GM23248 (cell line): ENCODE measurements around the gene GRB10. TPM values are rescaled to one million over a fixed set of nuclear protein-coding genes. Genes with fewer than 3 reads are reported as not detected.

Source experiments
- DNase-seq: peaks from one replicate; pipeline ENCODE4 v3.0.0-alpha.2; 2015
- H2AFZ ChIP-seq: fragments of 200-600 bp; sonication (generic); 2 replicates; pipeline ENCODE4 v1.6.1; 2016; ENCODE audit warnings: antibody characterized with exemption
- H3F3A ChIP-seq: fragments of 200-600 bp; sonication (generic); 2 replicates; pipeline ENCODE4 v1.6.1; 2016; ENCODE audit warnings: mild to moderate bottlenecking, antibody characterized with exemption, mixed run types; ENCODE audit not compliant: insufficient read depth
- H3K27ac ChIP-seq: fragments of 200-600 bp; sonication (generic); 2 replicates; pipeline ENCODE4 v1.5.1; 2016; ENCODE audit warnings: mild to moderate bottlenecking
- H3K27me3 ChIP-seq: fragments of 200-600 bp; sonication (generic); replicated peaks from 2 replicates; pipeline ENCODE4 v1.6.1; 2016; ENCODE audit warnings: mild to moderate bottlenecking; ENCODE audit not compliant: insufficient read depth
- H3K36me3 ChIP-seq: fragments of 200-600 bp; sonication (generic); 2 replicates; pipeline ENCODE4 v1.6.1; 2016; ENCODE audit warnings: low read depth, mild to moderate bottlenecking
- H3K4me1 ChIP-seq: fragments of 200-600 bp; sonication (generic); 2 replicates; pipeline ENCODE4 v1.6.1; 2016; ENCODE audit warnings: mild to moderate bottlenecking; ENCODE audit not compliant: insufficient read depth
- H3K4me2 ChIP-seq: fragments of 200-600 bp; sonication (generic); one replicate; pipeline ENCODE4 v1.6.1; 2016; ENCODE audit warnings: mild to moderate bottlenecking; ENCODE audit not compliant: unreplicated experiment
- H3K4me3 ChIP-seq: fragments of 200-600 bp; sonication (generic); 2 replicates; pipeline ENCODE4 v1.5.1; 2016; ENCODE audit warnings: mild to moderate bottlenecking
- H3K79me2 ChIP-seq: fragments of 200-600 bp; sonication (generic); 2 replicates; pipeline ENCODE4 v1.6.1; 2016; ENCODE audit warnings: mild to moderate bottlenecking; ENCODE audit not compliant: insufficient read depth
- H3K9ac ChIP-seq: fragments of 200-600 bp; sonication (generic); 2 replicates; pipeline ENCODE4 v1.6.1; 2016; ENCODE audit warnings: mild to moderate bottlenecking
- H3K9me2 ChIP-seq: fragments of 200-600 bp; sonication (generic); 2 replicates; pipeline ENCODE4 v1.6.1; 2016; ENCODE audit warnings: mixed run types, mild to moderate bottlenecking, moderate library complexity; ENCODE audit not compliant: insufficient read depth
- H3K9me3 ChIP-seq: fragments of 200-600 bp; sonication (generic); one replicate; pipeline ENCODE4 v1.6.1; 2017; ENCODE audit warnings: low read depth
- H4K20me1 ChIP-seq: fragments of 200-600 bp; sonication (generic); 2 replicates; pipeline ENCODE4 v1.6.0; 2016; ENCODE audit not compliant: insufficient read depth
- EZH2 ChIP-seq: fragments of 200-600 bp; sonication (generic); IDR thresholded peaks from 2 replicates; pipeline ENCODE4 v1.6.1; 2018; ENCODE audit warnings: antibody characterized with exemption, mild to moderate bottlenecking; ENCODE audit not compliant: insufficient read depth, poor library complexity, severe bottlenecking
- EZH2phosphoT487 ChIP-seq: fragments of 200-600 bp; sonication (generic); IDR thresholded peaks from 2 replicates; pipeline ENCODE4 v1.6.1; 2018; ENCODE audit warnings: antibody characterized with exemption, moderate library complexity, mild to moderate bottlenecking, low read depth; ENCODE audit not compliant: insufficient read depth
- WGBS, 2 experiments: methylation state at CpG; one replicate each; pipeline ENCODE4 v1.1.6; 2015 to 2017; ENCODE audit warnings: low lambda C conversion rate in 2 of 2, low coverage in 1 of 2; ENCODE audit errors: missing lambda C conversion rate in 2 of 2; 5-methylcytosine and 5-hydroxymethylcytosine counted together
- in situ Hi-C: fragments of 300-500 bp; cut with MboI; formaldehyde crosslinking; loops from 2 replicates; pipeline ENCODE4 v1.15.0; 2020
- polyA plus RNA-seq: library from polyadenylated mRNA; unstranded; fragments of >200 nt; fragmentation: Nextera tagmentation; extraction: Ambion mirVana; gene quantifications from 2 replicates; pipeline ENCODE4 v1.2.1, GENCODE V29; 2016
- total RNA-seq: library from RNA; depleted of rRNA; stranded (reverse); fragments of >200 nt; shearing (Covaris generic); gene quantifications from 2 replicates; pipeline ENCODE4 v1.2.3, GENCODE V29; 2014

The GRB10 gene
- total and polyA plus RNA-seq, 2 experiments from 2014 or later: 12.9 to 25.9 TPM

DNA sequence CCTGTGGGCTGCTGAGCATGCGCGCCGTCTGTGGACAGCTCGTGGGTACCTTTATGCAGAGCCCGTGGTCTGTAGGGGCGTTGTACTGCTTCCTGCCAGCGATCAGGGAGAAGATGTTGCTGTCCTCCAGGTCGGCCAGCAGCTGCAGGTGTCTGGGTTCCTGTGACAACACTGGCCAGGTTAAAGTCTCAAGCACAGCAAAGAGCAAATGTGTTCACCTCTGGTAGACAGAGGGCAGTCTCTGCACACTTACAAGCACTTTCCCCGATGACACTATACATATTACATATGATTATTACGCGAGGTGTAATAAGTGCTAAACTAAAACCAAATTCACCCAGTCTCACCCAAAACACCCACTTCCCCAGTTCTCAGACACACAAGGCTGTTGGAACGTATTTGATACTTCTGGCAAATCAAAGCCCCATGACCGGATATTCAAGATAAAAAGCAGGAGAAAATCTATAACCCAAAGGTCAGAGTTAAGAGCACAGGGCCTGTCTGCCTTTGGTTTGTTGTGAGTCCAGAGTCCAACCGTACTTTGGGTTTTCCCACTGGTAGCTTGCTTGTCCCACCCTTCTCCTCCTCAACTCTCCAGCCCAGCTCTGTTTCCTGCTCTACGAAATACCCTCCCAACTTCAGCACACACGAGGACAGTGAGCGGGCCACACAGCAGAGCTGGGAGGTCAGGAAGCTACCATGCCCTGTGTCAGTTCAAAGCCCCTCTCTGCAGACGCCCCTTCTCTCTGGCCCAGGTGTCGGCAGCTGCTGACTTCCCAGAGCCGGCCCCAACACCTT is 167.8 kb downstream of the GRB10 start:
- Histone ChIP-seq H3K27ac (no peak overlapping the region), H3F3A (peaks cover 15% of the 10 kb centered on the region; the same call in 1 of the 2 replicates), H3K9me3 (no peaks in the 10 kb centered on the region), H3K4me3 (no peak overlapping the region), H3K36me3 (peaks cover 21% of the 10 kb centered on the region; the same call in 1 of the 2 replicates), H3K9me2 (no peaks in the 10 kb centered on the region), H3K27me3 (no peaks in the 10 kb centered on the region), H4K20me1 (no peaks in the 10 kb centered on the region; the same call in 1 of the 2 replicates), H3K9ac (no peak overlapping the region), H2AFZ (no peak overlapping the region), H3K79me2 (no peaks in the 10 kb centered on the region), H3K4me2 (no peak overlapping the region), H3K4me1 (peaks cover 6% of the 10 kb centered on the region)
- 90 to 91% methylated on average over 20 of the region's 20 CpGs for whole genome bisulfite sequencing, 2 experiments
- DNase-seq: no peak
- TF ChIP-seq EZH2phosphoT487 (no peak), EZH2 (no peak)
- in situ Hi-C loops: no loop called here

DNA sequence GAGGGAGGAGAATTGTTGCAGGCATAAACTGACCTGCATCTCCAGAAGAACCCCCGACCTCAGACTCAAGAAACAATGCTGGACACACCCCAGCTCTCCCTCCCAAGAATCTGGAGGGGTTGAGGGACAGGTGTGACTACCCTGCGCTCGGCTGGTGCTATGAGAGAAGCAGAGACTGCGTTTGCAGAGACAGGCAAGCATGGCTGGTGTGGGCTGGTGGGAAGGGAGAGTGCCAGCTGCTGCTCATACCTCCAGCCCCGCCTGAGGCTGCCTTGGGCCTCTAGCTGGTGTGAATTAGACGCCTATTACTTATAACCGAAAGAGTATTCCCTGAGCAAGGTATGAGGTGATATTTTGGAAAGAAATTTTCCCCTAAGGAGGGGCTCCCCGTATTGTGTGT is 169.2 kb downstream of the GRB10 start:
- in situ Hi-C loops: no loop called here
- WGBS, 2 experiments: 89 to 90% methylated on average over 8 of the region's 8 CpGs

DNA sequence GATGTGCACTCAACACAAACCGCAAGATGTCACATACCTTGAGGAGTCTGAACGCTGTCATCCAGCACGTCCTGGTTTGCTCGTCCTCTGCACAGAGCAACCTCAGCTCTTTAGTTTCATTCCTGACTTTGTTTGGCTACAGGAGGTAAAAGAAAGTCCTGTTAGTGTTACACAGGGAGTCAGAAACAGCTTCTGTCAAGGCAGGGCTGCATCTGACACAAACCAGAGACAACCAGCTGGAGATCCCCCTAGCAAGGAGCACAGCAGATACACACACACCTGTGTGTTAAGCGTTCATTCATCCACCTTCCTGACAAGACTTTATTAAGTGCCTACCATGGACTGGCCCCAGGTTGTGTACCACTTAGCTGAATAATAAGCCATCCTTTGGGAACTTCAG is 170.0 kb downstream of the GRB10 start:
- WGBS, 2 experiments: 93 to 94% methylated on average over 5 of the region's 5 CpGs
- Histone ChIP-seq H3K27me3 (no peaks in the 10 kb centered on the region), H3K9me3 (no peaks in the 10 kb centered on the region), H3K9ac (no peak overlapping the region), H3K4me2 (no peak overlapping the region), H2AFZ (no peak overlapping the region), H3K4me1 (peaks cover 6% of the 10 kb centered on the region), H3F3A (peaks cover 15% of the 10 kb centered on the region; the same call in 1 of the 2 replicates), H3K27ac (no peak overlapping the region), H3K79me2 (no peaks in the 10 kb centered on the region), H3K4me3 (no peak overlapping the region), H3K36me3 (peaks cover 29% of the 10 kb centered on the region; the same call in 1 of the 2 replicates), H4K20me1 (no peaks in the 10 kb centered on the region; the same call in 1 of the 2 replicates), H3K9me2 (no peaks in the 10 kb centered on the region)
- in situ Hi-C loops: no loop called here
- TF ChIP-seq EZH2phosphoT487 (no peak), EZH2 (no peak)
- DNase-seq: no peak

More for the DNA sequence above, 169.2 kb downstream of the GRB10 start:
- no peak for DNase-seq
- Histone ChIP-seq H3K36me3 (peaks cover 32% of the 10 kb centered on the region; the same call in 1 of the 2 replicates), H3F3A (peaks cover 15% of the 10 kb centered on the region; the same call in 1 of the 2 replicates), H3K27me3 (no peaks in the 10 kb centered on the region), H3K79me2 (no peaks in the 10 kb centered on the region), H3K27ac (no peak overlapping the region), H3K4me2 (no peak overlapping the region), H3K9me2 (no peaks in the 10 kb centered on the region), H3K4me3 (no peak overlapping the region), H2AFZ (no peak overlapping the region), H4K20me1 (no peaks in the 10 kb centered on the region; the same call in 1 of the 2 replicates), H3K9me3 (no peaks in the 10 kb centered on the region), H3K9ac (no peak overlapping the region), H3K4me1 (peaks cover 6% of the 10 kb centered on the region)
- TF ChIP-seq EZH2 (no peak), EZH2phosphoT487 (no peak)

DNA sequence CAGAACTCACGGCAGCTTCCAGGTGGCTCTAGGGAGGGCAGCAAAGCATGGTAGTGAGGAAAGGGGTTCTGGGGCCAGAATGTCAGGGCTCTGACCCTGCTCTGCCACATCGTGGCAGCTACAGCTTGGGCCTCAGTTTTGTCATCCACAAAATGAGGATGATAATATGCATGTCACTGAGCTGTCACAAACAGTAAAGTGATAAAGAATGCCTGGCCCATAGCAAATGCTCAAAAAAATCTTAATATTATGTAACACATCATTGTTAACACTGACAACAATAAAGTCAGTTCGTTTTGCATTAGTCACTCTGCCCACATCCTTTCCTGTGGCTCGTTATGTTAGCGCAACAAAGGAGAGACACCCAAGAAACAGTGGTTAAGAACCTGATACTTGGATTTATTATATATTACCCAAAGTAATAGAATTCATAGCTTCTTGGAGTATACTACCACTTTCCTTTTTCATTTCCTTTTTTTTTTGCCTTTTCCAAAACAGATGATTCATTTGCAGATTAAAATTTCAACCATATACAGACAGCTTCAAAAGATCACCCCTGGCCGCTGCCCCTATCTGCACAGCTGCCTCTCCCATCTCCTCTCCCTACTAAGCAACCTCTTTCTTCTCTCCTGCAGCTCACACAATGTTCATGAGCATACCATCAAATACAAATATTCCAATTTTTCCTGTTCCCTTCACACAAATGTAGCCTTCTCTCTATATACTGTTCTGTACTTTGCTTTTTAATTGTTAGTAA is 172.0 kb downstream of the GRB10 start:
- Histone ChIP-seq H3K27me3 (no peaks in the 10 kb centered on the region), H3K79me2 (no peaks in the 10 kb centered on the region), H3K9ac (no peak overlapping the region), H3K4me2 (peak overlapping the region; percentile 27), H3K27ac (no peak overlapping the region), H3K9me3 (no peaks in the 10 kb centered on the region), H3K9me2 (no peaks in the 10 kb centered on the region), H3F3A (peaks cover 15% of the 10 kb centered on the region; the same call in 1 of the 2 replicates), H3K4me1 (peaks cover 8% of the 10 kb centered on the region), H4K20me1 (no peaks in the 10 kb centered on the region; the same call in 1 of the 2 replicates), H2AFZ (no peak overlapping the region), H3K4me3 (no peak overlapping the region), H3K36me3 (peaks cover 31% of the 10 kb centered on the region; the same call in 1 of the 2 replicates)
- in situ Hi-C loops: no loop called here
- WGBS, 2 experiments: 32 to 35% methylated on average over 6 of the region's 6 CpGs
- TF ChIP-seq EZH2: no peak
- TF ChIP-seq EZH2phosphoT487: no peak
- peak; percentile 76 for DNase-seq
